GM12865 (cell line): Measurements from ENCODE around the gene AGAP3.

Source experiments
- DNase-seq: peaks from one replicate; pipeline ENCODE4 v3.0.0; 2010; ENCODE audit warnings: low read depth
- H3K4me3 ChIP-seq: 2 replicates; pipeline ENCODE4 v1.5.1; 2011; ENCODE audit warnings: mild to moderate bottlenecking, low read depth, low read length, control low read depth
- CTCF ChIP-seq: IDR thresholded peaks from 2 replicates; pipeline ENCODE4 v1.5.1; 2011; ENCODE audit warnings: low read length, control low read depth, low read depth, inconsistent platforms; ENCODE audit not compliant: insufficient read depth; ENCODE audit errors: missing control alignments

Gene AGAP3

GRCh38 chr7:151161757-151162156, 75.5 kb downstream of the AGAP3 start:
- TF ChIP-seq CTCF = no peak
- H3K4me3 ChIP-seq = no peak overlapping the region
- no peak for DNase-seq

DNA sequence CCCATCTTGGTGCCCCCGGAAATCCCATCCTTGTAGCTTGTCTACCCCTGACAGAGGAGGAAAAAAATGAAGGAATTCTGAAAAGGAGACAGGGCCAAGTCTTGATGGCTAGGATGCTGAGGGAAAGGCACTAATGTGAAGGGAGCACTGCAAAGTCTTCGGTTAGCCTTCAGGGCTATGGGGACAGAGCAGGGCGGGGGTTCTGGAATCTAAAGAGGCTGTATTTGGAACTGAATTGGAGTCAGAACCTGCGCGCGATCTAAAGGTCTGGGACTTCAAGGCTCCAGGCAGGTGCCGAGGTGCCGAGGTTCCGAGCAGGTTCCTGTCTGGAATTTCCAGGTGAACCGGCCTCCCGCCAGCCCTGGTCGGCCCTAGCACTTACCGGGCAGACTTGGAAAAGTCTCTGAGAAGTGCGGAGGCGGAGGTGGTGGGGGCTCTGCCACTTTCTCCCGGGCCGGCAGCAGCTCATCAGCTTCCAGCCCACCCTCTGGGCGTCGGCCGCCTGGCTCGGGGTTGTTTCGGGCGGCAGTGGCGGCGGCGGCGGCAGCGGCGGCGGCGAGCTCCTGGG, 80.4 kb downstream of the AGAP3 start:
- no peak overlapping the region for H3K4me3 ChIP-seq
- TF ChIP-seq CTCF = no peak
- no peak for DNase-seq

- DNase-seq = no peak
- no peak within 1 kb of the TSS for H3K4me3 ChIP-seq
- TF ChIP-seq CTCF = no peak
These were observed 81.1 kb downstream of the AGAP3 start, which contains the start of gene GBX1 for GRCh38 chr7:151167197-151167961. Gene GBX1 (minus strand): TSS chr7:151167694. CDS start chr7:151167548, 146 bp downstream.

GRCh38 chr7:151168003-151168786, 81.9 kb downstream of the AGAP3 start:
- H3K4me3 ChIP-seq = no peak overlapping the region

GRCh38 chr7:151168787-151169162, 82.5 kb downstream of the AGAP3 start:
- DNase-seq = no peak
- no peak overlapping the region for H3K4me3 ChIP-seq
- no peak for TF ChIP-seq CTCF

More at GRCh38 chr7:151168003-151168786, 81.9 kb downstream of the AGAP3 start:
- peak; percentile 30 for DNase-seq
- TF ChIP-seq CTCF = peak; percentile 66

- TF ChIP-seq CTCF = peak; percentile 100
- DNase-seq = peak; percentile 78
- no peak overlapping the region for H3K4me3 ChIP-seq
These were observed 86.2 kb downstream of the AGAP3 start for GRCh38 chr7:151172273-151173141.
